ENCODE results near the gene NFYC. TPM values are rescaled to one million over a fixed set of nuclear protein-coding genes. Genes with fewer than 3 reads are reported as not detected.

The NFYC gene
- total RNA-seq, 1 donor from 2014 or later = 67.2 TPM

DNA sequence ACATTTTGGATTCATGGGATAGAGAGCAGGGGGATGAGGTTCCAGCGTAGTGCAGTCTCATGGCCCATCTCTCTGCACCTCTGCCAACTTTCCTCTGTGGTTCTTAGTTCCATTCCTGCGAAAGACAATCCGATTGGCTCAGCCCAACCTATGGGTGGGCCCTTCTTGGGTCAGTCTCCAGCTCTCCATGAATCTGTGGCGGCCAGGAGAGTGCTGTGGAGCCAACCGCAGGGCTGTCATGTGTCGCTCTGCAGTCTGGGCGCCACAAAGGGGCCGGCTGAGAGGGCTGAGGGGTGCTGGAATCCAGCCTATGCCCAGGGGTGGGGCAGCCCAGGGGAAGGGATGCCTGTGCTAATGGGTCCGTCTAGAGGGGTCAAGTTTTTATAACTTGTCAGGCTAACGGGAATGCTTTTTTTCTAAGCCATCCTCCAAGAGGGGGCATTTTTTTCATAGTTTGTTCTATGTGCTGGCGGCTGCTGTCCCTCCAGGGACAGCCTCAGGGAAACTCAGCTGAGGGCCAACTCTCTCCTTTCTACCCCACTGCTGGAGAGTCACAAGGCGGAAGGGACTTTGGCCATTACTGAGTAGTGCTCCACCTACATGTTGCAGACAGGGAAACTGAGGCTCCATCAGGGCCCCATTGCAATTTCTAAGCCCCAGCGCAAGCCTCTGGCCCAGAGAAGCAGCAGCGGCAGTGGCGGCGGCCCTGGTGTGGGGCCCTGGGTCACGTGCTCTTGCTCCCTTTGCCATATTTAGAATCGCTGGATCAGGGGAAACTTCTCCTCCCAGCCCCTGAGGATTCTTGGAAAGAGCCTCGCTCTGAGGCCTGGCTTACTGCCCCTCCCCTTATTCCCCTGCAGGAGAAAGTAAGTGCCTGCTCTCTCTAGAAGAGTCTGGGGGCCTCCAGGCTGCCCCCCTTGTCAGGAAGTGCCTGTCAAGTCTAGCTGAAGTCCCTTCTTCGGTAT, 115.5 kb downstream of the NFYC start:
- TF ChIP-seq, protein P1, sequence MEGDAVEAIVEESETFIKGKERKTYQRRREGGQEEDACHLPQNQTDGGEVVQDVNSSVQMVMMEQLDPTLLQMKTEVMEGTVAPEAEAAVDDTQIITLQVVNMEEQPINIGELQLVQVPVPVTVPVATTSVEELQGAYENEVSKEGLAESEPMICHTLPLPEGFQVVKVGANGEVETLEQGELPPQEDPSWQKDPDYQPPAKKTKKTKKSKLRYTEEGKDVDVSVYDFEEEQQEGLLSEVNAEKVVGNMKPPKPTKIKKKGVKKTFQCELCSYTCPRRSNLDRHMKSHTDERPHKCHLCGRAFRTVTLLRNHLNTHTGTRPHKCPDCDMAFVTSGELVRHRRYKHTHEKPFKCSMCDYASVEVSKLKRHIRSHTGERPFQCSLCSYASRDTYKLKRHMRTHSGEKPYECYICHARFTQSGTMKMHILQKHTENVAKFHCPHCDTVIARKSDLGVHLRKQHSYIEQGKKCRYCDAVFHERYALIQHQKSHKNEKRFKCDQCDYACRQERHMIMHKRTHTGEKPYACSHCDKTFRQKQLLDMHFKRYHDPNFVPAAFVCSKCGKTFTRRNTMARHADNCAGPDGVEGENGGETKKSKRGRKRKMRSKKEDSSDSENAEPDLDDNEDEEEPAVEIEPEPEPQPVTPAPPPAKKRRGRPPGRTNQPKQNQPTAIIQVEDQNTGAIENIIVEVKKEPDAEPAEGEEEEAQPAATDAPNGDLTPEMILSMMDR (conservative IDR thresholded peaks at IDR 0.05) = no peak
- no peak overlapping the region for H3K27ac Mint-ChIP-seq (ENCODE audit: unreplicated experiment)
- DNase-seq (ENCODE audit: low read depth, low spot score) = no peak
- H3K4me3 Mint-ChIP-seq = no peak overlapping the region
- H3K4me1 Mint-ChIP-seq = peaks cover 41% of the 10 kb centered on the region
- peaks cover 2% of the 10 kb centered on the region for H3K27me3 Mint-ChIP-seq (ENCODE audit: low read depth)
- no peaks in the 10 kb centered on the region for H3K9me3 Mint-ChIP-seq
- no peaks in the 10 kb centered on the region for H3K36me3 Mint-ChIP-seq (ENCODE audit: low read depth)

DNA sequence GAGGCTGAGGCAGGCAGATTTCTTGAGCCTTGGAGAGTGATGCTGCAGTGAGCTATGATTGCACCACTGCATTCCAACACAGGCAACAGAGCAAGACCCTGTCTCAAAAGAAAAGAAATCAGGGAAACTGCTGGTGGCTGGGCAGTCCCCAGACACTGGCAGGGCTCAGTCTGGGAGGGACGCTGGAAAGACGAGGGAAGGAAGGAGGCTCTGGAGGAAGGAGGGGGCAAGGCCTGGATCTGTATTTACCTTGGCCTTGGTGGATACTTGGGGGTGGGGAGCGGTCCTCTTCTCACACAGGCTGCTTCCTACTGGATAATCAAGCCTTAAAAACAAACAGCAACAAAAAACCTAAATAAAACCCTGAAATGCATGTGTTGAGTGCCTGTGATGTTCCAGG, 116.5 kb downstream of the NFYC start:
- Mint-ChIP-seq H3K4me1 (peaks cover 45% of the 10 kb centered on the region), H3K9me3 (no peaks in the 10 kb centered on the region), H3K4me3 (no peak overlapping the region), H3K27me3 (ENCODE audit: low read depth) (peaks cover 4% of the 10 kb centered on the region), H3K36me3 (ENCODE audit: low read depth) (no peaks in the 10 kb centered on the region), H3K27ac (ENCODE audit: unreplicated experiment) (no peak overlapping the region)
- TF ChIP-seq, protein P1 (conservative IDR thresholded peaks at IDR 0.05) = no peak
- DNase-seq (ENCODE audit: low read depth, low spot score) = no peak

DNA sequence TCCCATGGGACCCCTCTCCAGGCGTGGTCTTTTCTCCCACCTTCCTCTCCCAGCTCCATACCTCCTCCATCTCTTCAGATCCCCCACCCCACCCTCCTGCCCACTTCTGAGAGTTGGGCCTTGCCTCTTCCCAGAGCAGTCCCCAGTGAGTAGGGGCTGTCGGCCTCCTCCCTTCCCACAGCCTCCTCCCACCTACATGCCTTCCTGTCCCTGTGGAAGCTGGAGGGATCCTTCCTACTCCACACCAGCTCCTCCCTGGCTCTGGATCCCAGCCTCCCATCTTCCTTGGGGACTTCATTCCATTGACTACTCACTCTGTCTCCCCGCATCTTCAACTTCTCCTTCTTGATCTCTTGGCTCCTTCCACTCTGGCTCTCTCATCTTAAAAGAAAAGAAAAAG, 116.9 kb downstream of the NFYC start:
- Mint-ChIP-seq H3K36me3 (ENCODE audit: low read depth) (no peaks in the 10 kb centered on the region), H3K27me3 (ENCODE audit: low read depth) (peaks cover 6% of the 10 kb centered on the region), H3K27ac (ENCODE audit: unreplicated experiment) (no peak overlapping the region), H3K4me1 (peaks cover 45% of the 10 kb centered on the region), H3K4me3 (no peak overlapping the region), H3K9me3 (no peaks in the 10 kb centered on the region)
- TF ChIP-seq, protein P1 (conservative IDR thresholded peaks at IDR 0.05) = no peak
- no peak for DNase-seq (ENCODE audit: low read depth, low spot score)

DNA sequence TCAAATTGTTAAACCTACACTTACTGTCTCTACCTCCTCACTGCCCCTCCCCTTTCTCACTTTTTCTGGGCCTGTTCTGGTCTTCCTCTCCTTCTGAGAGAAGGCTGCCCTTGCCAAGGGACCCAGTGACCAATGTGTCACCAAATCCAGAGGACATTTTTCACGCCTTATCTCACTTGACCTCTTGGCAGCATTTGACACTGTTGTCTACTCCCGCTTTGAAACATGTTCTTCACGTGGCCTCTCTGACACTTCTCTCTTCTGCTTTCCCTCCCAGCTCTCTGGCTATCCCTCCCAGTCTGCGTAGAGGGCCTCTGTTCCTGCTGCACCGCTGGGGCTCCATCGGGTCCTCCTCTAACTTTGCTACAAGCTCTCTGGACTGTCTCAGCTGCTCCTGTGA, 117.4 kb downstream of the NFYC start:
- DNase-seq (ENCODE audit: low read depth, low spot score) = no peak
- TF ChIP-seq, protein P1 (conservative IDR thresholded peaks at IDR 0.05) = no peak
- H3K4me3 Mint-ChIP-seq = no peak overlapping the region
- no peaks in the 10 kb centered on the region for H3K9me3 Mint-ChIP-seq
- peaks cover 6% of the 10 kb centered on the region for H3K27me3 Mint-ChIP-seq (ENCODE audit: low read depth)
- H3K27ac Mint-ChIP-seq (ENCODE audit: unreplicated experiment) = no peak overlapping the region
- H3K36me3 Mint-ChIP-seq (ENCODE audit: low read depth) = no peaks in the 10 kb centered on the region
- H3K4me1 Mint-ChIP-seq = peaks cover 45% of the 10 kb centered on the region

DNA sequence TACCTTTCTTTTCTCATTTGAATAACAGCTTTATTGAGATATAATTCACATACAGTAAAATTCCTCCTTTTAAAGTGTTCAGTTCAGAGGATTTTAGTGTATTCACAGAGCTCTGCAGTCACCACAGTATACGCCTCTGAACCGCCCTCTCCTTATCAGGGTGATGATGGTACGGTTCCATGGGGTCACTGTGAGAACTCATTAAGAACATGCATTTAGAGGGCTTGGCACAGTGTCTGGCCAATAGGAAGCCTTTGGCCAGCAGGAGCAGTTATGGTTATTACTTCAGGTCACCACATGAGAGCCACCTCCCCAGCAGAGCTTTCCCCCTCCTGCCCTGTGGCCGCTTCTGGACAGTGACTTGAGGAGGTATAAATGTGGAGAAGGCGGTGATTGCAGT, 119.4 kb downstream of the NFYC start:
- peaks cover 6% of the 10 kb centered on the region for H3K27me3 Mint-ChIP-seq (ENCODE audit: low read depth)
- TF ChIP-seq, protein P1 (conservative IDR thresholded peaks at IDR 0.05) = no peak
- no peak overlapping the region for H3K4me3 Mint-ChIP-seq
- no peak for DNase-seq (ENCODE audit: low read depth, low spot score)
- no peaks in the 10 kb centered on the region for H3K9me3 Mint-ChIP-seq
- peaks cover 38% of the 10 kb centered on the region for H3K4me1 Mint-ChIP-seq
- no peaks in the 10 kb centered on the region for H3K36me3 Mint-ChIP-seq (ENCODE audit: low read depth)
- H3K27ac Mint-ChIP-seq (ENCODE audit: unreplicated experiment) = no peak overlapping the region

All from neural crest cell (in vitro differentiated cells).